Activated CD4-positive, alpha-beta T cell treated with anti-CD3 and anti-CD28 coated beads, Interleukin-2, amount 50 U/mL, for 1 hour (primary cell): ENCODE results near the gene CCDC61.

Experiments
- DNase-seq: peaks from one replicate; pipeline ENCODE4 v3.0.0-alpha.2; 2020

Gene CCDC61

GRCh38 chr19:45975306-45976070 lies 19.8 kb upstream of the CCDC61 start:
- no peak for DNase-seq

- DNase-seq: no peak
Measured at GRCh38 chr19:45976178-45976577, 19.1 kb upstream of the CCDC61 start.

- DNase-seq: no peak
Measured at GRCh38 chr19:45978156-45978555, 17.1 kb upstream of the CCDC61 start.

- no peak for DNase-seq
Measured at GRCh38 chr19:45981350-45981749, 13.9 kb upstream of the CCDC61 start.

- no peak for DNase-seq
Measured at GRCh38 chr19:45985321-45985720, 9.9 kb upstream of the CCDC61 start.

- DNase-seq: no peak
Measured at GRCh38 chr19:45990113-45990728, 5.0 kb upstream of the CCDC61 start.

GRCh38 chr19:45994456-45994997 lies 740 bp upstream of the CCDC61 start:
- DNase-seq: no peak

- no peak for DNase-seq
Measured at GRCh38 chr19:45995715-45996385, 583 bp downstream of the CCDC61 start.

GRCh38 chr19:45996933-45997332 lies 1.7 kb downstream of the CCDC61 start:
- DNase-seq: no peak

- no peak for DNase-seq
Measured at GRCh38 chr19:45998834-45999233, 3.6 kb downstream of the CCDC61 start.

- DNase-seq: no peak
Measured at GRCh38 chr19:45999653-46000121, 4.4 kb downstream of the CCDC61 start.

GRCh38 chr19:46000491-46001246 lies 5.4 kb downstream of the CCDC61 start:
- DNase-seq: peak; percentile 79

- no peak for DNase-seq
Measured at GRCh38 chr19:46002678-46003275, 7.5 kb downstream of the CCDC61 start.

- no peak for DNase-seq
Measured at GRCh38 chr19:46006411-46006810, 11.1 kb downstream of the CCDC61 start.

- peak; percentile 68 for DNase-seq
Measured at GRCh38 chr19:46009530-46010510, 14.6 kb downstream of the CCDC61 start.

- DNase-seq: no peak
Measured at GRCh38 chr19:46014534-46014933, 19.3 kb downstream of the CCDC61 start.

GRCh38 chr19:46014941-46015686 lies 19.8 kb downstream of the CCDC61 start:
- peak; percentile 70 for DNase-seq

GRCh38 chr19:46015687-46016425 lies 20.6 kb downstream of the CCDC61 start:
- peak; percentile 42 for DNase-seq

GRCh38 chr19:46016426-46017094 lies 21.3 kb downstream of the CCDC61 start:
- peak; percentile 82 for DNase-seq
